HepG2 (cell line): ENCODE results near the gene TIMELESS. TPM values are rescaled to one million over a fixed set of nuclear protein-coding genes. Genes with fewer than 3 reads are reported as not detected.

Experiments
- ARID2 ChIP-seq: sonication (generic); formaldehyde crosslinking; IDR thresholded peaks from 2 replicates; pipeline ENCODE4 v1.8.1; 2022; ENCODE audit warnings: mild to moderate bottlenecking, missing genetic modification reagents, borderline replicate concordance
- CEBPB ChIP-seq: IDR thresholded peaks from 2 replicates; pipeline ENCODE4 v1.6.1; 2011; ENCODE audit warnings: low read depth, low read length, improper control_type of control experiment, borderline replicate concordance
- MAFF ChIP-seq: IDR thresholded peaks from 2 replicates; pipeline ENCODE4 v1.6.1; 2011; ENCODE audit warnings: low read depth, low read length, improper control_type of control experiment
- MAFK ChIP-seq, 2 experiments: IDR thresholded peaks in 1 of 2; conservative IDR thresholded peaks in 1 of 2; 2 replicates each; pipeline ENCODE4 v1.6.1; 2011; ENCODE audit warnings: improper control_type of control experiment in 2 of 2, low read length in 2 of 2
- MEIS1 ChIP-seq: sonication (generic); formaldehyde crosslinking; IDR thresholded peaks from 2 replicates; pipeline ENCODE4 v1.9.0; 2021; ENCODE audit warnings: mild to moderate bottlenecking, missing genetic modification reagents, moderate library complexity, borderline replicate concordance
- PTBP1 ChIP-seq: fragments of 200-400 bp; formaldehyde crosslinking; IDR thresholded peaks from 2 replicates; pipeline ENCODE4 v1.6.1; 2018; ENCODE audit warnings: low read length, low read depth; ENCODE audit not compliant: poor library complexity, severe bottlenecking
- STAG1 ChIP-seq: sonication (generic); formaldehyde crosslinking; IDR thresholded peaks from 2 replicates; pipeline ENCODE4 v1.4.0; 2020; ENCODE audit warnings: missing genetic modification reagents
- TEAD3 ChIP-seq: optimal IDR thresholded peaks from 2 replicates; pipeline ENCODE3; 2016; ENCODE audit warnings: borderline replicate concordance
- TRIM24 ChIP-seq: sonication (generic); formaldehyde crosslinking; IDR thresholded peaks from 2 replicates; pipeline ENCODE4 v1.8.0; 2022; ENCODE audit warnings: mild to moderate bottlenecking, missing genetic modification reagents
- ZNF17 ChIP-seq: sonication (generic); formaldehyde crosslinking; IDR thresholded peaks from 2 replicates; pipeline ENCODE4 v1.5.0; 2020; ENCODE audit warnings: mild to moderate bottlenecking, missing genetic modification reagents
- ZNF337 ChIP-seq: sonication (generic); formaldehyde crosslinking; IDR thresholded peaks from 2 replicates; pipeline ENCODE4 v1.5.1; 2020; ENCODE audit warnings: missing genetic modification reagents, low read depth, mild to moderate bottlenecking, borderline replicate concordance
- ZNF430 ChIP-seq: sonication (generic); formaldehyde crosslinking; IDR thresholded peaks from 2 replicates; pipeline ENCODE4 v1.9.0; 2021; ENCODE audit warnings: mild to moderate bottlenecking, missing genetic modification reagents
- ZNF75D ChIP-seq: sonication (generic); formaldehyde crosslinking; IDR thresholded peaks from 2 replicates; pipeline ENCODE4 v1.8.1; 2023; ENCODE audit warnings: missing genetic modification reagents, mild to moderate bottlenecking, borderline replicate concordance
- ZNF790 ChIP-seq: sonication (generic); formaldehyde crosslinking; IDR thresholded peaks from 2 replicates; pipeline ENCODE4 v1.8.0; 2022; ENCODE audit warnings: missing genetic modification reagents, mild to moderate bottlenecking, borderline replicate concordance
- polyA plus RNA-seq, 8 experiments: library from polyadenylated mRNA; depleted of rRNA in 3 of 8; stranded (reverse) in 7 of 8; unstranded in 1 of 8; fragments of >200 nt; fragmentation: Illumina TruSeq in 4 of 8; extraction: Trizol in 4 of 8; gene quantifications; 2 replicates each; pipeline versions ENCODE4 v1.2.1 to v1.2.3, GENCODE V29; 2011 to 2016; ENCODE audit warnings: low read depth in 4 of 8, missing spikeins in 1 of 8, mixed read lengths in 1 of 8; ENCODE audit not compliant: insufficient read depth in 1 of 8
- total RNA-seq, 5 experiments: library from RNA; depleted of rRNA; stranded (reverse); fragments of >200 nt; fragmentation: Illumina TruSeq; extraction: Trizol; gene quantifications; 2 replicates each; pipeline ENCODE4 v1.2.3, GENCODE V29; 2016; ENCODE audit warnings: low read depth in 1 of 5
- TF ChIP-seq, protein P1 (sequence below), 2 experiments: fragments of 450-650 bp in 1 of 2; sonication (generic) in 1 of 2; formaldehyde crosslinking; IDR thresholded peaks; 2 replicates each; pipeline versions ENCODE4 v1.5.0 to v1.8.0; 2020 to 2022; ENCODE audit warnings: mild to moderate bottlenecking in 1 of 2, missing genetic modification reagents in 1 of 2

Gene TIMELESS
- total and polyA plus RNA-seq, 2 of the 13 experiments (the other 11 are each of a cell fraction or from before 2014, with no cell fraction given): 4.0 to 20.3 TPM

GRCh38 chr12:56377310-56377988, 71.8 kb downstream of the TIMELESS start (continued):
- TF ChIP-seq ZNF337 (no peak), MEIS1 (CRISPR knock-in tag) (no peak), PTBP1 (no peak), ZNF75D (CRISPR knock-in tag) (no peak), ARID2 (no peak), MAFF (peak; percentile 72), CEBPB (no peak), MAFK (conservative IDR thresholded peaks at IDR 0.05 in 1 of 2, IDR thresholded peaks at IDR 0.05 in 1 of 2; ENCODE audit: low read length in 2 of 2) (peak; percentile 58 to 63), ZNF17 (no peak), STAG1 (CRISPR knock-in tag) (peak; percentile 50), TEAD3 (CRISPR knock-in tag) (peak; percentile 26), ZNF430 (CRISPR knock-in tag) (no peak), TRIM24 (CRISPR knock-in tag) (no peak), ZNF790 (CRISPR knock-in tag) (no peak)
- TF ChIP-seq, protein P1, sequence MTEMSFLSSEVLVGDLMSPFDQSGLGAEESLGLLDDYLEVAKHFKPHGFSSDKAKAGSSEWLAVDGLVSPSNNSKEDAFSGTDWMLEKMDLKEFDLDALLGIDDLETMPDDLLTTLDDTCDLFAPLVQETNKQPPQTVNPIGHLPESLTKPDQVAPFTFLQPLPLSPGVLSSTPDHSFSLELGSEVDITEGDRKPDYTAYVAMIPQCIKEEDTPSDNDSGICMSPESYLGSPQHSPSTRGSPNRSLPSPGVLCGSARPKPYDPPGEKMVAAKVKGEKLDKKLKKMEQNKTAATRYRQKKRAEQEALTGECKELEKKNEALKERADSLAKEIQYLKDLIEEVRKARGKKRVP (CRISPR knock-in tag; IDR thresholded peaks at IDR 0.05): no peak
